ENCODE measurements around the gene ETV7. TPM values are rescaled to one million over a fixed set of nuclear protein-coding genes. Genes with fewer than 3 reads are reported as not detected.

Gene ETV7
- total and polyA plus RNA-seq, 2 of the 13 experiments (the other 11 are each of a cell fraction or from before 2014, with no cell fraction given): not detected

DNA sequence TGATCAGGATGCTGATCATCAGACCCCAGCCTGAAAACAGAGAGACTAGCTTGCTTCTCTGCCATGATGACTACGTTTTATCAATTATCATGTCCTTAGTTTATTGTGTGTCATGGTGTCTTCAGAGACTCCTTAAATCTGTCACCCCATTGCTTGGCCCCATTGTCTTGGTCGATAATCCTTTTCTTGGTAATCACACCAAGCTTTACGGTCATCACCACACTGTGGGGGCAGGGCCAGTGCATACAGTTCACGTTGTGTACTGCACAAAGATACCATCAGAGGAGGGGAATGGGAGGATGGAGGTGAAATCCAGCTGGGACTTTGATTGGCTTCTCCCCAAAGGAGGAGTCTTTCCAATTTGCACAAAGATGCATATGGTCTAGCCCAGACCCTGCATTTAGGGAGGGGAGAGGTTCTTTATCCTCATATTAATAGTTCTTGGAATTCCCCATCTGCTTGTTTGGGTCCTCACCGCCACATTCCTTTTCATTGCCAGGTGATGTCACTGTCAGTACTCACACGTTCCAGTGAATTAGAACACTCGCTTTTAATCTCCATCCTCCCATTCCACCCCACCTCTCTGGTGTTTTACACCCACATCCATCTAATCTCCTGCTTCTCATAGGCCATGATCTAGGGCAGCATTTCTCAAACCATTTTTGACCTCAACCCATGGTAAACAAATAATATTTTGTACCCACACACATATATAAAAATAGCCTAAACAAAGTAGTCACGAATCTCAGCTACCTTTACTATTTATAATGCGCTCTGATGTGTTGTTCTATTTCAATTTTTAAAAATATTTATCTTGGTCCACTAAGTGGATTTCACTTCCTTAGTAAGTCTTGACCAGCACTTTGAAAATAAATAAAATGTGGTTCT lies 5.7 kb downstream of the ETV7 start:
- H3K9ac ChIP-seq (ENCODE audit: insufficient read depth, low read depth, low read length): no peak overlapping the region
- H3K4me1 ChIP-seq (ENCODE audit: insufficient read depth, low read length): peaks cover 9% of the 10 kb centered on the region
- intact Hi-C loops (cut with micrococcal nuclease; ENCODE audit: unreplicated experiment): no loop called here
- FAIRE-seq (no peak), DNase-seq (ENCODE audit: low spot score) (no peak), ATAC-seq (no peak)
- ChIA-PET CTCF (ENCODE audit: low intra/inter-chr PET ratio, low total read pairs) (no interaction called here), POLR2A (interaction anchor here (0.7 kb wide), 1 partner anchor 153 kb away, joined by 3 read pairs; no protein-coding TSS in a partner anchor)
- BruUV-seq (replicated peaks): no TSS peak
- no peak overlapping the region for H3K4me3 ChIP-seq (replicated peaks in 1 of 3; ENCODE audit: insufficient read depth in 1 of 3, low read depth in 2 of 3, low read length in 3 of 3)
- H3K4me2 ChIP-seq (ENCODE audit: low read depth, low read length): no peak overlapping the region
- peaks cover 0 to 53% of the 10 kb centered on the region in 2 experiments; a peak in 4 of 5 replicates for H3K27me3 ChIP-seq (ENCODE audit: control insufficient read depth in 1 of 2, insufficient read depth in 2 of 2, low read length in 2 of 2)
- H3K36me3 ChIP-seq (replicated peaks in 1 of 2; ENCODE audit: control insufficient read depth in 1 of 2, insufficient read depth in 2 of 2, low read length in 2 of 2): no peaks in the 10 kb centered on the region
- H4K20me1 ChIP-seq (ENCODE audit: insufficient read depth, low read length): no peaks in the 10 kb centered on the region
- whole genome bisulfite sequencing (ENCODE audit: low lambda C conversion rate): 33% methylated on average over 9 of the region's 9 CpGs
- no peaks in the 10 kb centered on the region for H3K9me3 ChIP-seq (ENCODE audit: low read length)
- in situ Hi-C loops (cut with HindIII; ENCODE audit: extremely low pct_ligation_motif_present, low pct_unique_long_range_greater_than_20kb): no loop called here
- no peak overlapping the region for H2AFZ ChIP-seq (ENCODE audit: low read length)
- H3K79me2 ChIP-seq (ENCODE audit: insufficient read depth, low read length): no peaks in the 10 kb centered on the region
- H3K27ac ChIP-seq (ENCODE audit: extremely low read length, insufficient read depth, low read length): no peak overlapping the region
- TF ChIP-seq RAD21 (CRISPR knock-in tag; IDR thresholded peaks at IDR 0.05) (no peak), ZNF383 (CRISPR knock-in tag; IDR thresholded peaks at IDR 0.05; ENCODE audit: borderline replicate concordance) (no peak), TAF15 (IDR thresholded peaks at IDR 0.05; ENCODE audit: low read depth, low read length, poor library complexity, severe bottlenecking) (no peak), ONECUT2 (CRISPR knock-in tag; IDR thresholded peaks at IDR 0.05) (no peak), ZNF3 (CRISPR knock-in tag; IDR thresholded peaks at IDR 0.05) (no peak), ZNF572 (CRISPR knock-in tag; IDR thresholded peaks at IDR 0.05) (no peak), TMF1 (CRISPR knock-in tag; IDR thresholded peaks at IDR 0.05; ENCODE audit: low read depth) (no peak), POLR2A (IDR thresholded peaks at IDR 0.05; ENCODE audit: insufficient read depth in 1 of 2, low read depth in 2 of 2, low read length in 2 of 2) (no peak), ZFP82 (CRISPR knock-in tag; IDR thresholded peaks at IDR 0.05; ENCODE audit: borderline replicate concordance) (no peak), GPN1 (CRISPR knock-in tag; IDR thresholded peaks at IDR 0.05; ENCODE audit: borderline replicate concordance) (no peak), MEIS1 (CRISPR knock-in tag; IDR thresholded peaks at IDR 0.05; ENCODE audit: borderline replicate concordance) (no peak), ZNF124 (CRISPR knock-in tag; IDR thresholded peaks at IDR 0.05) (no peak)
- TF ChIP-seq, protein P1, sequence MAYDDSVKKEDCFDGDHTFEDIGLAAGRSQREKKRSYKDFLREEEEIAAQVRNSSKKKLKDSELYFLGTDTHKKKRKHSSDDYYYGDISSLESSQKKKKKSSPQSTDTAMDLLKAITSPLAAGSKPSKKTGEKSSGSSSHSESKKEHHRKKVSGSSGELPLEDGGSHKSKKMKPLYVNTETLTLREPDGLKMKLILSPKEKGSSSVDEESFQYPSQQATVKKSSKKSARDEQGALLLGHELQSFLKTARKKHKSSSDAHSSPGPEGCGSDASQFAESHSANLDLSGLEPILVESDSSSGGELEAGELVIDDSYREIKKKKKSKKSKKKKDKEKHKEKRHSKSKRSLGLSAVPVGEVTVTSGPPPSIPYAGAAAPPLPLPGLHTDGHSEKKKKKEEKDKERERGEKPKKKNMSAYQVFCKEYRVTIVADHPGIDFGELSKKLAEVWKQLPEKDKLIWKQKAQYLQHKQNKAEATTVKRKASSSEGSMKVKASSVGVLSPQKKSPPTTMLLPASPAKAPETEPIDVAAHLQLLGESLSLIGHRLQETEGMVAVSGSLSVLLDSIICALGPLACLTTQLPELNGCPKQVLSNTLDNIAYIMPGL (CRISPR knock-in tag; IDR thresholded peaks at IDR 0.05; ENCODE audit: borderline replicate concordance in 1 of 2, low read depth in 1 of 2): no peak
- TF ChIP-seq, protein P2, sequence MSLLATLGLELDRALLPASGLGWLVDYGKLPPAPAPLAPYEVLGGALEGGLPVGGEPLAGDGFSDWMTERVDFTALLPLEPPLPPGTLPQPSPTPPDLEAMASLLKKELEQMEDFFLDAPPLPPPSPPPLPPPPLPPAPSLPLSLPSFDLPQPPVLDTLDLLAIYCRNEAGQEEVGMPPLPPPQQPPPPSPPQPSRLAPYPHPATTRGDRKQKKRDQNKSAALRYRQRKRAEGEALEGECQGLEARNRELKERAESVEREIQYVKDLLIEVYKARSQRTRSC (CRISPR knock-in tag; IDR thresholded peaks at IDR 0.05; ENCODE audit: low read depth): no peak
- TF ChIP-seq, protein P3, sequence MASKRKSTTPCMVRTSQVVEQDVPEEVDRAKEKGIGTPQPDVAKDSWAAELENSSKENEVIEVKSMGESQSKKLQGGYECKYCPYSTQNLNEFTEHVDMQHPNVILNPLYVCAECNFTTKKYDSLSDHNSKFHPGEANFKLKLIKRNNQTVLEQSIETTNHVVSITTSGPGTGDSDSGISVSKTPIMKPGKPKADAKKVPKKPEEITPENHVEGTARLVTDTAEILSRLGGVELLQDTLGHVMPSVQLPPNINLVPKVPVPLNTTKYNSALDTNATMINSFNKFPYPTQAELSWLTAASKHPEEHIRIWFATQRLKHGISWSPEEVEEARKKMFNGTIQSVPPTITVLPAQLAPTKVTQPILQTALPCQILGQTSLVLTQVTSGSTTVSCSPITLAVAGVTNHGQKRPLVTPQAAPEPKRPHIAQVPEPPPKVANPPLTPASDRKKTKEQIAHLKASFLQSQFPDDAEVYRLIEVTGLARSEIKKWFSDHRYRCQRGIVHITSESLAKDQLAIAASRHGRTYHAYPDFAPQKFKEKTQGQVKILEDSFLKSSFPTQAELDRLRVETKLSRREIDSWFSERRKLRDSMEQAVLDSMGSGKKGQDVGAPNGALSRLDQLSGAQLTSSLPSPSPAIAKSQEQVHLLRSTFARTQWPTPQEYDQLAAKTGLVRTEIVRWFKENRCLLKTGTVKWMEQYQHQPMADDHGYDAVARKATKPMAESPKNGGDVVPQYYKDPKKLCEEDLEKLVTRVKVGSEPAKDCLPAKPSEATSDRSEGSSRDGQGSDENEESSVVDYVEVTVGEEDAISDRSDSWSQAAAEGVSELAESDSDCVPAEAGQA (IDR thresholded peaks at IDR 0.05; ENCODE audit: low read depth): no peak
- TF ChIP-seq, protein P3 (CRISPR knock-in tag; IDR thresholded peaks at IDR 0.05; ENCODE audit: borderline replicate concordance): no peak
